Measurements from ENCODE around the gene MED13L.

DNA sequence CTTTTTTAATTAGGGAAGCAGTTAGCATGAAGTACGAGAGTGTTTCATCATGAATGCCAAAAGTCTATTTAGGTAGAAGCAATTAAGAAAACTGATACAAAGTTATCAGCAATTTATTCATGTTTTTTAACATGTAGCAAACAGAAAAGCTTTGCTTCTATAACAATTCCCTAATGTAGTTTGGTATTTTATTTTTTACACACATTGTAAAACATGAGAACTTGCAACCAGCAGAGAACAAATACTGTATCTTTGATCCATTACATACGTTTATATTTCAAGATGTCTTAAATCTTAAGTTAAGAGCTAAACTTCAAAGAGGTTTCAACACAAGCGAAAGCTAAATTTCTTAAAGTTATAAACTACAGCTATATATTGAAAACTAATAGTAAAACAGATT is 39.3 kb downstream of the MED13L start:
- TF ChIP-seq, protein P1, sequence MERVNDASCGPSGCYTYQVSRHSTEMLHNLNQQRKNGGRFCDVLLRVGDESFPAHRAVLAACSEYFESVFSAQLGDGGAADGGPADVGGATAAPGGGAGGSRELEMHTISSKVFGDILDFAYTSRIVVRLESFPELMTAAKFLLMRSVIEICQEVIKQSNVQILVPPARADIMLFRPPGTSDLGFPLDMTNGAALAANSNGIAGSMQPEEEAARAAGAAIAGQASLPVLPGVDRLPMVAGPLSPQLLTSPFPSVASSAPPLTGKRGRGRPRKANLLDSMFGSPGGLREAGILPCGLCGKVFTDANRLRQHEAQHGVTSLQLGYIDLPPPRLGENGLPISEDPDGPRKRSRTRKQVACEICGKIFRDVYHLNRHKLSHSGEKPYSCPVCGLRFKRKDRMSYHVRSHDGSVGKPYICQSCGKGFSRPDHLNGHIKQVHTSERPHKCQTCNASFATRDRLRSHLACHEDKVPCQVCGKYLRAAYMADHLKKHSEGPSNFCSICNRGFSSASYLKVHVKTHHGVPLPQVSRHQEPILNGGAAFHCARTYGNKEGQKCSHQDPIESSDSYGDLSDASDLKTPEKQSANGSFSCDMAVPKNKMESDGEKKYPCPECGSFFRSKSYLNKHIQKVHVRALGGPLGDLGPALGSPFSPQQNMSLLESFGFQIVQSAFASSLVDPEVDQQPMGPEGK (CRISPR knock-in tag; IDR thresholded peaks at IDR 0.05; ENCODE audit: borderline replicate concordance), result no peak
- TF ChIP-seq ZNF70 (CRISPR knock-in tag; IDR thresholded peaks at IDR 0.05), result no peak
- TF ChIP-seq, protein P2, sequence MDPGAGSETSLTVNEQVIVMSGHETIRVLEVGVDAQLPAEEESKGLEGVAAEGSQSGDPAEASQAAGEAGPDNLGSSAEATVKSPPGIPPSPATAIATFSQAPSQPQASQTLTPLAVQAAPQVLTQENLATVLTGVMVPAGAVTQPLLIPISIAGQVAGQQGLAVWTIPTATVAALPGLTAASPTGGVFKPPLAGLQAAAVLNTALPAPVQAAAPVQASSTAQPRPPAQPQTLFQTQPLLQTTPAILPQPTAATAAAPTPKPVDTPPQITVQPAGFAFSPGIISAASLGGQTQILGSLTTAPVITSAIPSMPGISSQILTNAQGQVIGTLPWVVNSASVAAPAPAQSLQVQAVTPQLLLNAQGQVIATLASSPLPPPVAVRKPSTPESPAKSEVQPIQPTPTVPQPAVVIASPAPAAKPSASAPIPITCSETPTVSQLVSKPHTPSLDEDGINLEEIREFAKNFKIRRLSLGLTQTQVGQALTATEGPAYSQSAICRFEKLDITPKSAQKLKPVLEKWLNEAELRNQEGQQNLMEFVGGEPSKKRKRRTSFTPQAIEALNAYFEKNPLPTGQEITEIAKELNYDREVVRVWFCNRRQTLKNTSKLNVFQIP (CRISPR knock-in tag; IDR thresholded peaks at IDR 0.05; ENCODE audit: borderline replicate concordance, low read depth), result no peak
- no peak for TF ChIP-seq ZNF8 (CRISPR knock-in tag; IDR thresholded peaks at IDR 0.05)
- TF ChIP-seq GLIS3 (CRISPR knock-in tag; IDR thresholded peaks at IDR 0.05), result no peak
- TF ChIP-seq ZFP3 (CRISPR knock-in tag; IDR thresholded peaks at IDR 0.05), result no peak
- no peak for TF ChIP-seq ZFP30 (CRISPR knock-in tag; IDR thresholded peaks at IDR 0.05)
- no peak for TF ChIP-seq TOX (CRISPR knock-in tag; IDR thresholded peaks at IDR 0.05; ENCODE audit: borderline replicate concordance)
- TF ChIP-seq ESRRG (CRISPR knock-in tag; IDR thresholded peaks at IDR 0.05), result no peak
- TF ChIP-seq, protein P3, sequence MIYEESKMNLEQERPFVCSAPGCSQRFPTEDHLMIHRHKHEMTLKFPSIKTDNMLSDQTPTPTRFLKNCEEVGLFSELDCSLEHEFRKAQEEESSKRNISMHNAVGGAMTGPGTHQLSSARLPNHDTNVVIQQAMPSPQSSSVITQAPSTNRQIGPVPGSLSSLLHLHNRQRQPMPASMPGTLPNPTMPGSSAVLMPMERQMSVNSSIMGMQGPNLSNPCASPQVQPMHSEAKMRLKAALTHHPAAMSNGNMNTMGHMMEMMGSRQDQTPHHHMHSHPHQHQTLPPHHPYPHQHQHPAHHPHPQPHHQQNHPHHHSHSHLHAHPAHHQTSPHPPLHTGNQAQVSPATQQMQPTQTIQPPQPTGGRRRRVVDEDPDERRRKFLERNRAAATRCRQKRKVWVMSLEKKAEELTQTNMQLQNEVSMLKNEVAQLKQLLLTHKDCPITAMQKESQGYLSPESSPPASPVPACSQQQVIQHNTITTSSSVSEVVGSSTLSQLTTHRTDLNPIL (CRISPR knock-in tag; IDR thresholded peaks at IDR 0.05; ENCODE audit: low read depth), result no peak
- TF ChIP-seq ARNTL (CRISPR knock-in tag; IDR thresholded peaks at IDR 0.05; ENCODE audit: borderline replicate concordance, low read depth), result no peak
